Stimulated activated naive CD8-positive, alpha-beta T cell treated with anti-CD3 and anti-CD28 coated beads, Interleukin-15, amount 100 ng/mL, for 72 hours (primary cell): ENCODE data around the gene KIF2A.
A peak's percentile ranks its signal among the peaks of the same experiment; 100 is the strongest.

Experiments
- ATAC-seq: fragments of 150-1000 bp; cut with Tn5 transposase; 2 replicates; pipeline ENCODE4 v1.10.0; 2021; ENCODE audit warnings: mild to moderate bottlenecking, moderate library complexity
- DNase-seq, 2 donors: peaks; one replicate each; pipeline ENCODE4 v3.0.0; 2021 to 2022
- H3K27ac Mint-ChIP-seq, 2 donors: one replicate each; pipeline ENCODE4 v1.8.0; 2022; ENCODE audit warnings: mild to moderate bottlenecking in 2 of 2, mixed read lengths in 2 of 2, moderate library complexity in 2 of 2
- H3K27me3 Mint-ChIP-seq: one replicate; pipeline ENCODE4 v1.8.0; 2022; ENCODE audit warnings: mixed read lengths
- H3K4me1 Mint-ChIP-seq: one replicate; pipeline ENCODE4 v1.8.0; 2022; ENCODE audit warnings: mild to moderate bottlenecking, mixed read lengths
- H3K4me3 Mint-ChIP-seq, 2 donors: one replicate each; pipeline ENCODE4 v1.8.0; 2022; ENCODE audit warnings: mild to moderate bottlenecking in 2 of 2, mixed read lengths in 2 of 2, moderate library complexity in 1 of 2
- H3K9me3 Mint-ChIP-seq, 2 donors: one replicate each; pipeline ENCODE4 v1.8.0; 2022; ENCODE audit warnings: mixed read lengths in 2 of 2

The KIF2A gene

GRCh38 chr5:62372600-62372999, 66.6 kb downstream of the KIF2A start:
- DNase-seq (no peak), ATAC-seq (no peak)
- no peak overlapping the region for H3K4me3 Mint-ChIP-seq
- H3K4me1 Mint-ChIP-seq = no peaks in the 10 kb centered on the region
- H3K27ac Mint-ChIP-seq = peak overlapping the region in 1 of 2 donors; percentile 9
- no peaks in the 10 kb centered on the region for H3K27me3 Mint-ChIP-seq
- no peaks in the 10 kb centered on the region for H3K9me3 Mint-ChIP-seq

GRCh38 chr5:62373382-62373781, 67.4 kb downstream of the KIF2A start:
- no peak for DNase-seq
- no peak overlapping the region for H3K4me3 Mint-ChIP-seq
- ATAC-seq = no peak
- no peak overlapping the region for H3K27ac Mint-ChIP-seq
- H3K27me3 Mint-ChIP-seq = no peaks in the 10 kb centered on the region
- H3K4me1 Mint-ChIP-seq = no peaks in the 10 kb centered on the region
- H3K9me3 Mint-ChIP-seq = no peaks in the 10 kb centered on the region

- no peaks in the 10 kb centered on the region for H3K4me1 Mint-ChIP-seq
- no peak for DNase-seq
- H3K4me3 Mint-ChIP-seq = no peak overlapping the region
- H3K27ac Mint-ChIP-seq = no peak overlapping the region
- ATAC-seq = no peak
- H3K9me3 Mint-ChIP-seq = no peaks in the 10 kb centered on the region
- H3K27me3 Mint-ChIP-seq = no peaks in the 10 kb centered on the region
Observed at GRCh38 chr5:62374090-62374489, 68.1 kb downstream of the KIF2A start.

- H3K27ac Mint-ChIP-seq = no peak overlapping the region
- H3K4me1 Mint-ChIP-seq = no peaks in the 10 kb centered on the region
- no peak overlapping the region for H3K4me3 Mint-ChIP-seq
- H3K27me3 Mint-ChIP-seq = no peaks in the 10 kb centered on the region
- no peak for DNase-seq
- H3K9me3 Mint-ChIP-seq = no peaks in the 10 kb centered on the region
- ATAC-seq = no peak
Observed at GRCh38 chr5:62375627-62376026, 69.6 kb downstream of the KIF2A start.

DNA sequence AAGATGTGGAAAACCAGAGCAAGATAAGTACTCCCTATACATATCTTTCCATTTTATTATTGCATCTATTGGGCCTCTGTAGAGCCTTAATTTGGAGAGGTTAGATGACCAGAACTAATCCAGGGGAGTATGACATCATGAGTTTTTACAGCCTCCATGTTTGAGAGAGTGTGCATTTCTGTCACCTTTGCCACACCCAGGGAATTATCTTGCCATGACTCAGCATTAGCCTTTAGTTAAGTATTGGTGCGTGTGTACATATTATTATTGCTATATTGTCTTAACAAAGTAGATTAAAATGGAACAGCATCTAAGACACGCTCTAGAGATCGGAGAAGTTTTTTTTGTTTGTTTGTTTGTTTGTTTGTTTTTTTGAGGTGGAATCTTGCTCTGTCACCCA, 70.1 kb downstream of the KIF2A start:
- Mint-ChIP-seq H3K4me3 (no peak overlapping the region), H3K9me3 (no peaks in the 10 kb centered on the region), H3K27ac (no peak overlapping the region), H3K27me3 (no peaks in the 10 kb centered on the region), H3K4me1 (no peaks in the 10 kb centered on the region)
- no peak for DNase-seq
- ATAC-seq = no peak

DNA sequence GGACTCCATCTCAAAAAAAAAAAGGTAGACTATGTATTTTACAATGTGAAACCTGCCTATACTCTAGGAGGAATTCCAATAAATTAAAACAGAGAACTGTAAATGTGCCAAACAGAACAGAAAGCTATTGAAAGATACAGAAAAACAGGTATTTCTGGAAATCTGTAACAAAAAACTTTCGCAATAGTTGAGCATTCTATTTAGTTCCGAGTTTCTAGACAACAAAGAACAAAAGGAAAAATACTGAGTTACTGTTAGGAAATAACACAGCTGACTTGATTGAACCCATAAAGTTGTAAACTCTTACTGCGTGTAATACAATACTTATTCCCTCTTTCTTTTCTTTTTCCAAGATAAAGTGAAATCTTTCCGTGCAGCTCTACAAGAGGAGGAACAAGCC, 79.1 kb downstream of the KIF2A start:
- no peaks in the 10 kb centered on the region for H3K4me1 Mint-ChIP-seq
- no peaks in the 10 kb centered on the region for H3K27me3 Mint-ChIP-seq
- DNase-seq (no peak), ATAC-seq (no peak)
- no peak overlapping the region for H3K4me3 Mint-ChIP-seq
- H3K9me3 Mint-ChIP-seq = no peaks in the 10 kb centered on the region
- peak overlapping the region in 1 of 2 donors; percentile 13 for H3K27ac Mint-ChIP-seq

DNA sequence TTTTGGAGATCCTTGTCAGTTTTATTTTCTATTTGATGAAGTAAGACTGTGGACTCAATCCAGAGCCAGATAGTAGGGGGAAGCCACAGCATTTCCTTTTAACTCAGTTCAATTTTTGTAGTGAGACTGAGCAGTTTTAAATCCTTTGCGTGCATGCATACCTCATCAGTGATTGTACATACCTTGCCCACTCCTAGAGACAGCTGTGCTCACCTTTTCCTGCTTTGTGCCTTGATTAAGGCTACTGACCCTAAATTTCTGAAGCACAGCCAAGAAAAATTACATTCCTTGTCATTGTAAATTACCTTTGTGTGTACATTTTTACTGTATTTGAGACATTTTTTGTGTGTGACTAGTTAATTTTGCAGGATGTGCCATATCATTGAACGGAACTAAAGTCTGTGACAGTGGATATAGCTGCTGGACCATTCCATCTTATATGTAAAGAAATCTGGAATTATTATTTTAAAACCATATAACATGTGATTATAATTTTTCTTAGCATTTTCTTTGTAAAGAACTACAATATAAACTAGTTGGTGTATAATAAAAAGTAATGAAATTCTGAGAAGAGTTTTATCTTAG, 79.9 kb downstream of the KIF2A start:
- no peak for ATAC-seq
- H3K27ac Mint-ChIP-seq = peak overlapping the region in 1 of 2 donors; percentile 22

DNA sequence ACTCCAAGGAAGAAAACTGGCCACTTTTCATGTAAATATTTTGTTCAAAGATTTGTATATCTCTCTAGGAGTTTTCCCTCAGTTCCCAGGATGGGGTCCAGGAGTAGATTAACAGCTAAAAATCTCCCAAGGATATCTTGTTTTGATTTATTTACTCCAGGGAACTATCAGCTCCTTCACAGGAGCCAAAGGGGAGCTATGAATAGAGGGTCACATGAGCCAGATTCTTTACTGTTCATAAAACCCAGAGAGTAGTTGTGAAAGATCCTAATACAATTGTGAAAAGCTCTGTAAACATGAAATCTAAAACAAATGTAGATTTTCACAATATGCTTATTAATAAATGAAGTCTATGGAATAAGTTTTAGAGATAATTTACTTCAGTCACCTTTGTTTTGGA, 80.8 kb downstream of the KIF2A start:
- ATAC-seq (no peak), DNase-seq (no peak)
- no peaks in the 10 kb centered on the region for H3K4me1 Mint-ChIP-seq
- H3K27me3 Mint-ChIP-seq = no peaks in the 10 kb centered on the region
- peak overlapping the region in 1 of 2 donors; percentile 73 for H3K27ac Mint-ChIP-seq
- no peaks in the 10 kb centered on the region for H3K9me3 Mint-ChIP-seq
- H3K4me3 Mint-ChIP-seq = no peak overlapping the region

More for the DNA sequence above, 79.9 kb downstream of the KIF2A start:
- no peak overlapping the region for H3K4me3 Mint-ChIP-seq
- H3K9me3 Mint-ChIP-seq = no peaks in the 10 kb centered on the region
- no peak for DNase-seq
- H3K27me3 Mint-ChIP-seq = no peaks in the 10 kb centered on the region
- H3K4me1 Mint-ChIP-seq = no peaks in the 10 kb centered on the region

- peak; percentile 82 for ATAC-seq
- Mint-ChIP-seq H3K27ac (peak overlapping the region; percentile 86 to 92), H3K4me3 (no peak overlapping the region), H3K4me1 (peaks cover 49% of the 10 kb centered on the region), H3K27me3 (no peaks in the 10 kb centered on the region), H3K9me3 (no peaks in the 10 kb centered on the region)
- no peak for DNase-seq
Observed at GRCh38 chr5:62395210-62395950, 89.4 kb downstream of the KIF2A start.

GRCh38 chr5:62403411-62404250, 97.6 kb downstream of the KIF2A start, which contains the start of gene DIMT1:
Gene DIMT1 (minus strand): TSS chr5:62403905. CDS start chr5:62403772, 133 bp downstream.
- Mint-ChIP-seq H3K9me3 (no peaks in the 10 kb centered on the region), H3K4me3 (peak within 1 kb of the TSS; percentile 98 to 99), H3K27me3 (no peaks in the 10 kb centered on the region), H3K27ac (peak within 1 kb of the TSS; percentile 98 to 99), H3K4me1 (peaks cover 41% of the 10 kb centered on the region)
- DNase-seq = peak; percentile 93 to 97
- ATAC-seq = peak; percentile 96

DNA sequence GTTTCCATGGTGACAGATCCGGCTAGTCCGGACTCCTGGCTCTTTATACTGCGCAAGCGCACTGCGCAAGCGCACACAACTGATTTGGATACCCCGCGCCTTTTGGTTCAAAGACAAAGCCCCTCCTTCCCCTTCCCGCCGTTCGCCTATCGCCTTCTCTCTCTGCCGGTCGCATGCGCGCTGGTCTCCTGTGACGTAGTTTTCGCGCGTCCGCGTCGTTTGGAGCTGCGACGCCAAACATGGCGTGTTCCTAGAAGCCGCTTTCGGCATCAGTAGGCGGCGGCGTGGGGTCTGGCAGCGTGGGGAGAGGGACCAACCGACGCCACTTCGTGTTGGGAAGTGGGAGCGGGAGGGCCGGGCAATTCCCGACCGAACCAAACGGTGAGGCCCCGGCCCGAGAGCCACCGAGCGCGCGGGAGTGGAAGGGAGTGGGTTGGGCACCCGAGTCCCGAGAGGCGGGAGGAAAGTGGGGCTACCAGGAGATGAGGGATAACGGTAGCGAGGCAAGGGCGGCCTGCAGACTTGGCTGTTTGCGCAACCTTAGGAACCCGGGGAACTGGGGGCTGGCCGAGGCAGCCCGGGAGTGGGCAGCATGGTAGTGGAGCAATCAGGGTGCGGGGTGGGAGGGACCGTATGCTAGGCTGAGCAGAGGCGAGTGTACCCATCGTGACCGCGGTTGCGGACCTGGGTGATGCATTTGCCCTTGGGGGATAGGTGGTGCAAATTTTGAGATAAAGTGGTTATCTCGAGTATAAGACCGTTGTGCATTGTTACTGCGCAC, 106.7 kb downstream of the KIF2A start, which contains the start of gene IPO11:
IPO11 (plus strand) TSS at position 215 of the 781 bp plus-strand sequence. CDS start 24,517 bp downstream, outside the sequence.
- peak; percentile 96 for ATAC-seq
- no peaks in the 10 kb centered on the region for H3K9me3 Mint-ChIP-seq
- H3K27me3 Mint-ChIP-seq = no peaks in the 10 kb centered on the region
- DNase-seq = peak; percentile 98 to 99
- H3K4me1 Mint-ChIP-seq = peaks cover 18% of the 10 kb centered on the region
- peak within 1 kb of the TSS; percentile 95 to 98 for H3K27ac Mint-ChIP-seq
- peak within 1 kb of the TSS; percentile 86 to 88 for H3K4me3 Mint-ChIP-seq

DNA sequence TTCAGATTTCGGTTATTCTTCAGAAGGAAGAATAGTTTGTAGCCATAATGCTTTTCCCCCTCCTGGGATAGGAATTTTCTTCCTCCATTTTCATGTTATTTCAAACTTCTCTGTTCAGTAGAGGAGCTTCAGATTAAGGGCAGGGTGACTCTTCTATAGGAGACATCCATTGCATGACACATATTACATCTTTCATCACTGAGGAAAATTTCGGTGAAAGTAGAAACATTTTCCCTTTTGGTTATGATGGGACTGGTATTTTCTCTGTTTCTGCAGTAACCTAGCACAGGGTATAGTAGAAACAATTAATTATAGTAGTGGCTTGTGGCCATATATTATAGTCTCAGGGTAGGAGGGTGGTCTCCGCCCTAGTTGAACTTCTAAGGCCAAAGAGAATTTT, 107.7 kb downstream of the KIF2A start:
- no peak for DNase-seq
- Mint-ChIP-seq H3K4me3 (peak overlapping the region; percentile 86 to 88), H3K9me3 (no peaks in the 10 kb centered on the region), H3K27me3 (no peaks in the 10 kb centered on the region), H3K27ac (peak overlapping the region in 1 of 2 donors; percentile 98), H3K4me1 (peaks cover 18% of the 10 kb centered on the region)
- ATAC-seq = no peak

DNA sequence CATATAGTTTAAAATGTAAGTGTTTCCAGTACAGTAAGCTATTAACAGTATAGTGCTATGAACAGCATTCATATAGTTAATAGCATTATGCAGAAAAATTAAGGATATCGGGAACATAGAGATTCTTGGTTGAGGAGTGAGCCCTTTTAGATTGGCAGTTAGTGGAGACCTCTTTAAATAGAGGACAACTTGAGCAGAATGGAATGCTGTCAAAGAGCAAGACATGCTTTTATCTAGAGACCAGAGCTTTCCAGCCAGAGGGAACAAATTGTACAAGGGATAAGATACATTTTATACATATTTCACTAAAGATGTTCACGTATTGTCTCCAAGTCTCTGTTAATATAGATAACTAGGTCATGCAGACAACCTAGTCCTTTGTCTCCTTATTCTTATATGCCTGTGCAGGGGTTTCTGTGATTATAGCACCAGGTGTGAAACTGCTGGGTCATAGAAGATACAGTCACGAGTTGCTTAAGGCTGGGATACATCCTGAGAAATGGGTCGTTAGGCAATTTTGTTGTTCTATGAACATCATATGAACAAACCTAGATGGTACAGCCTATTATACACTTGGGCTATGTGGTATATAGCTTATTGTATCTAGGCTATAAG, 112.6 kb downstream of the KIF2A start:
- H3K4me1 Mint-ChIP-seq = peaks cover 16% of the 10 kb centered on the region
- no peak for DNase-seq
- no peak for ATAC-seq
- H3K27me3 Mint-ChIP-seq = no peaks in the 10 kb centered on the region
- no peaks in the 10 kb centered on the region for H3K9me3 Mint-ChIP-seq
- H3K27ac Mint-ChIP-seq = no peak overlapping the region
- H3K4me3 Mint-ChIP-seq = no peak overlapping the region

DNA sequence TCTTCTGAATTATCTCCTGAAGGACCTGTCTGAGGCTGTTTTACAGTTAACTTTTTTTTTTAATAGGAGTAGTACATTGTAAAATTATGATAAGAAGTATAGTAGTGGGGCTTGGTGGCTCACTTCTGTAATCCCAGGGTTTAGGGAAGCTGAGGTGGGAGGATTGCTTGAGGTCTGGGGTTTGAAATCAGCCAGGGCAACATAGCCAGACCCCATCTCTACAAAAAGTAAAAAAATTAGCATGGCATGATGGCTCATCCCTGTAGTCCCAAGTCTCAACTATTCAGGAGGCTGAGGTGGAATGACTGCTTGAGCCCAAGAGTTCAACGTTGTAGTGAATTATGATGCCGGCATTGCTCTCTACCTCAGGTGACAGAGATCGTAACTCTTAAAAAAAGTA, 113.6 kb downstream of the KIF2A start:
- Mint-ChIP-seq H3K9me3 (no peaks in the 10 kb centered on the region), H3K4me3 (no peak overlapping the region), H3K27me3 (no peaks in the 10 kb centered on the region), H3K4me1 (peaks cover 6% of the 10 kb centered on the region), H3K27ac (no peak overlapping the region)
- no peak for DNase-seq
- no peak for ATAC-seq

GRCh38 chr5:62421414-62421813, 115.4 kb downstream of the KIF2A start:
- H3K9me3 Mint-ChIP-seq = no peaks in the 10 kb centered on the region
- H3K27ac Mint-ChIP-seq = peak overlapping the region in 1 of 2 donors; percentile 37
- ATAC-seq = no peak
- no peak overlapping the region for H3K4me3 Mint-ChIP-seq
- peaks cover 10% of the 10 kb centered on the region for H3K4me1 Mint-ChIP-seq
- no peak for DNase-seq
- H3K27me3 Mint-ChIP-seq = no peaks in the 10 kb centered on the region
